ENCODE measurements around the gene NME3. TPM values are rescaled to one million over a fixed set of nuclear protein-coding genes. Genes with fewer than 3 reads are reported as not detected.

Gene NME3
- total and polyA plus RNA-seq, 9 of the 15 experiments (the other 6 are each of a cell fraction or from before 2014, with no cell fraction given), result 0.68 to 76.3 (median 11.5) TPM

DNA sequence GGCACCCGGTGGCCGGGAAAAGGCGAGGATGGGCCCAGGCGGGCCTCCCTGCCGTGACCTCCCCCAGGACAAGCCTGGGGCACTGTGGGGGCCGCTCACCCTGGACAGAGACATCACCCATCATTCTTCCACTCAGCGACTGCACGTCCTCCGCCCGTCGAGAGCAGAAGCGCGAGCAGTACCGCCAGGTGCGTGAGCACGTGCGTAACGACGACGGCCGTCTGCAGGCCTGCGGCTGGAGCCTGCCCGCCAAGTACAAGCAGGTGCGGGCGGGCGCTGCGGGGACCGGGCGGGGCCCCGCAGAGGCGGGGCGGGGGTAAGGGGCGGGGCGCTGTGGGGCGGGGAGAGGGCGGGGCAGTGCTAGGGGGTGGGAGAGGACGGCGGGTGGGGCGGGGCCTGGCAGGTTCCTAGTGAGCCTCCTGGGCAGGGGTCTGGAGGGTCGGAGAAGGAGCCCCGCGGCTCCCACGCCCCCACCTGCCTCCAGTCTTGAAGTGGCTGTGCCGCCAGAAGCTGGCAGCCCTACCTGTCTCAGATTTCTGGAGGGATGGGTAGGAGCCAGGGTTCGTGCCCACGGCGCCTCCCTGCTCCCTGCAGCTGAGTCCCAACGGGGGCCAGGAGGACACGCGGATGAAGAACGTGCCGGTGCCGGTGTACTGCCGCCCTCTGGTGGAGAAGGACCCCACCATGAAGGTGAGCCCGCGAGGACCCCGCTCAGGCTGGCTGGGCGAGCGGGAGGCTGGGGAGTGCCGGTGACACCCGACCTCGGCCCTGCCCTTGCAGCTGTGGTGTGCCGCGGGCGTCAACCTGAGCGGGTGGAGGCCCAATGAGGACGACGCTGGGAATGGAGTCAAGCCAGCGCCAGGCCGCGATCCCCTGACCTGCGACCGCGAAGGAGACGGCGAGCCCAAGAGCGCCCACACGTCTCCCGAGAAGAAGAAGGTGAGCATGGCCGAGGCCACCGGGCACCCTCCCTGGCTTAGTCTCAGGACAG is 7.5 kb downstream of the NME3 start (continued):
- TF ChIP-seq, protein P1, sequence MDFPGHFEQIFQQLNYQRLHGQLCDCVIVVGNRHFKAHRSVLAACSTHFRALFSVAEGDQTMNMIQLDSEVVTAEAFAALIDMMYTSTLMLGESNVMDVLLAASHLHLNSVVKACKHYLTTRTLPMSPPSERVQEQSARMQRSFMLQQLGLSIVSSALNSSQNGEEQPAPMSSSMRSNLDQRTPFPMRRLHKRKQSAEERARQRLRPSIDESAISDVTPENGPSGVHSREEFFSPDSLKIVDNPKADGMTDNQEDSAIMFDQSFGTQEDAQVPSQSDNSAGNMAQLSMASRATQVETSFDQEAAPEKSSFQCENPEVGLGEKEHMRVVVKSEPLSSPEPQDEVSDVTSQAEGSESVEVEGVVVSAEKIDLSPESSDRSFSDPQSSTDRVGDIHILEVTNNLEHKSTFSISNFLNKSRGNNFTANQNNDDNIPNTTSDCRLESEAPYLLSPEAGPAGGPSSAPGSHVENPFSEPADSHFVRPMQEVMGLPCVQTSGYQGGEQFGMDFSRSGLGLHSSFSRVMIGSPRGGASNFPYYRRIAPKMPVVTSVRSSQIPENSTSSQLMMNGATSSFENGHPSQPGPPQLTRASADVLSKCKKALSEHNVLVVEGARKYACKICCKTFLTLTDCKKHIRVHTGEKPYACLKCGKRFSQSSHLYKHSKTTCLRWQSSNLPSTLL (IDR thresholded peaks at IDR 0.05), result no peak
- TF ChIP-seq RBM14 (IDR thresholded peaks at IDR 0.05; ENCODE audit: borderline replicate concordance, insufficient read depth, low read depth, low read length) (no peak), ZNF785 (CRISPR knock-in tag; IDR thresholded peaks at IDR 0.05) (no peak), MXI1 (IDR thresholded peaks at IDR 0.05; ENCODE audit: low read depth, low read length) (no peak), CC2D1A (IDR thresholded peaks at IDR 0.05) (no peak), ZKSCAN3 (CRISPR knock-in tag; IDR thresholded peaks at IDR 0.05) (no peak), ZNF217 (CRISPR knock-in tag; IDR thresholded peaks at IDR 0.05) (no peak), DPF2 (IDR thresholded peaks at IDR 0.05) (no peak), SIRT6 (IDR thresholded peaks at IDR 0.05; ENCODE audit: low read depth, low read length) (no peak), E2F5 (CRISPR knock-in tag; IDR thresholded peaks at IDR 0.05) (no peak), RBBP5 (IDR thresholded peaks at IDR 0.05; ENCODE audit: borderline replicate concordance, insufficient read depth, low read length, poor library complexity, severe bottlenecking) (no peak)
- TF ChIP-seq, protein P2, sequence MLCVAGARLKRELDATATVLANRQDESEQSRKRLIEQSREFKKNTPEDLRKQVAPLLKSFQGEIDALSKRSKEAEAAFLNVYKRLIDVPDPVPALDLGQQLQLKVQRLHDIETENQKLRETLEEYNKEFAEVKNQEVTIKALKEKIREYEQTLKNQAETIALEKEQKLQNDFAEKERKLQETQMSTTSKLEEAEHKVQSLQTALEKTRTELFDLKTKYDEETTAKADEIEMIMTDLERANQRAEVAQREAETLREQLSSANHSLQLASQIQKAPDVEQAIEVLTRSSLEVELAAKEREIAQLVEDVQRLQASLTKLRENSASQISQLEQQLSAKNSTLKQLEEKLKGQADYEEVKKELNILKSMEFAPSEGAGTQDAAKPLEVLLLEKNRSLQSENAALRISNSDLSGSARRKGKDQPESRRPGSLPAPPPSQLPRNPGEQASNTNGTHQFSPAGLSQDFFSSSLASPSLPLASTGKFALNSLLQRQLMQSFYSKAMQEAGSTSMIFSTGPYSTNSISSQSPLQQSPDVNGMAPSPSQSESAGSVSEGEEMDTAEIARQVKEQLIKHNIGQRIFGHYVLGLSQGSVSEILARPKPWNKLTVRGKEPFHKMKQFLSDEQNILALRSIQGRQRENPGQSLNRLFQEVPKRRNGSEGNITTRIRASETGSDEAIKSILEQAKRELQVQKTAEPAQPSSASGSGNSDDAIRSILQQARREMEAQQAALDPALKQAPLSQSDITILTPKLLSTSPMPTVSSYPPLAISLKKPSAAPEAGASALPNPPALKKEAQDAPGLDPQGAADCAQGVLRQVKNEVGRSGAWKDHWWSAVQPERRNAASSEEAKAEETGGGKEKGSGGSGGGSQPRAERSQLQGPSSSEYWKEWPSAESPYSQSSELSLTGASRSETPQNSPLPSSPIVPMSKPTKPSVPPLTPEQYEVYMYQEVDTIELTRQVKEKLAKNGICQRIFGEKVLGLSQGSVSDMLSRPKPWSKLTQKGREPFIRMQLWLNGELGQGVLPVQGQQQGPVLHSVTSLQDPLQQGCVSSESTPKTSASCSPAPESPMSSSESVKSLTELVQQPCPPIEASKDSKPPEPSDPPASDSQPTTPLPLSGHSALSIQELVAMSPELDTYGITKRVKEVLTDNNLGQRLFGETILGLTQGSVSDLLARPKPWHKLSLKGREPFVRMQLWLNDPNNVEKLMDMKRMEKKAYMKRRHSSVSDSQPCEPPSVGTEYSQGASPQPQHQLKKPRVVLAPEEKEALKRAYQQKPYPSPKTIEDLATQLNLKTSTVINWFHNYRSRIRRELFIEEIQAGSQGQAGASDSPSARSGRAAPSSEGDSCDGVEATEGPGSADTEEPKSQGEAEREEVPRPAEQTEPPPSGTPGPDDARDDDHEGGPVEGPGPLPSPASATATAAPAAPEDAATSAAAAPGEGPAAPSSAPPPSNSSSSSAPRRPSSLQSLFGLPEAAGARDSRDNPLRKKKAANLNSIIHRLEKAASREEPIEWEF (CRISPR knock-in tag; IDR thresholded peaks at IDR 0.05), result no peak
